Liver (tissue), 9 donors: ENCODE measurements around the gene DPEP2. TPM values are rescaled to one million over a fixed set of nuclear protein-coding genes. Genes with fewer than 3 reads are reported as not detected.

Source experiments
- DNase-seq: peaks from one replicate; pipeline ENCODE4 v3.0.0-alpha.2; 2017; ENCODE audit warnings: low spot score
- H3K27ac ChIP-seq, 2 donors: one replicate each; pipeline ENCODE4 v1.7.0; 2013; ENCODE audit warnings: inconsistent platforms in 2 of 2, low read length in 2 of 2, control low read depth in 1 of 2, low read depth in 1 of 2, mild to moderate bottlenecking in 1 of 2
- H3K27me3 ChIP-seq, 4 donors: one replicate each; pipeline versions ENCODE4 v1.6.1 to v1.7.0; 2013; ENCODE audit warnings: low read length in 3 of 4, inconsistent platforms in 1 of 4, mild to moderate bottlenecking in 1 of 4, moderate library complexity in 1 of 4; ENCODE audit not compliant: control insufficient read depth in 4 of 4, insufficient read depth in 4 of 4
- H3K36me3 ChIP-seq, 4 donors: one replicate each; pipeline versions ENCODE4 v1.6.1 to v1.7.0; 2013; ENCODE audit warnings: low read length in 3 of 4, mild to moderate bottlenecking in 3 of 4, low read depth in 1 of 4, moderate library complexity in 1 of 4; ENCODE audit not compliant: control insufficient read depth in 4 of 4, insufficient read depth in 3 of 4
- H3K4me1 ChIP-seq, 4 donors: one replicate each; pipeline versions ENCODE4 v1.6.1 to v1.7.0; 2013; ENCODE audit warnings: low read length in 3 of 4, mild to moderate bottlenecking in 3 of 4, moderate library complexity in 1 of 4; ENCODE audit not compliant: control insufficient read depth in 4 of 4, insufficient read depth in 4 of 4
- H3K4me3 ChIP-seq, 3 donors: one replicate each; pipeline versions ENCODE4 v1.6.1 to v1.7.0; 2013; ENCODE audit warnings: low read length in 3 of 3, control low read depth in 1 of 3, low read depth in 1 of 3, mild to moderate bottlenecking in 1 of 3
- H3K9ac ChIP-seq, 2 donors: one replicate each; pipeline ENCODE4 v1.7.0; 2013; ENCODE audit warnings: low read length in 2 of 2, mild to moderate bottlenecking in 2 of 2, moderate library complexity in 2 of 2, control low read depth in 1 of 2, low read depth in 1 of 2
- H3K9me3 ChIP-seq, 4 donors: one replicate each; pipeline versions ENCODE4 v1.6.1 to v1.7.0; 2013; ENCODE audit warnings: low read length in 3 of 4; ENCODE audit not compliant: control insufficient read depth in 4 of 4
- ATF3 ChIP-seq: IDR thresholded peaks from 2 replicates; pipeline ENCODE4 v1.6.1; 2016; ENCODE audit warnings: antibody characterized with exemption
- CTCF ChIP-seq: fragments of 150-350 bp; IDR thresholded peaks from 2 replicates; pipeline ENCODE4 v1.5.1; 2017; ENCODE audit warnings: improper control_type of control experiment, low read depth, low read length; ENCODE audit not compliant: missing input control
- FOXA1 ChIP-seq: IDR thresholded peaks from 2 replicates; pipeline ENCODE4 v1.6.1; 2016; ENCODE audit warnings: antibody characterized with exemption
- FOXA2 ChIP-seq: IDR thresholded peaks from 2 replicates; pipeline ENCODE4 v1.6.1; 2016; ENCODE audit warnings: antibody characterized with exemption
- JUND ChIP-seq, 2 donors: IDR thresholded peaks; 2 replicates each; pipeline ENCODE4 v1.6.1; 2016; ENCODE audit warnings: antibody characterized with exemption in 2 of 2
- MAX ChIP-seq: IDR thresholded peaks from 2 replicates; pipeline ENCODE4 v1.6.1; 2016; ENCODE audit warnings: antibody characterized with exemption
- NR2F2 ChIP-seq: IDR thresholded peaks from 2 replicates; pipeline ENCODE4 v1.6.1; 2016; ENCODE audit warnings: antibody characterized with exemption
- RAD21 ChIP-seq, 2 donors: IDR thresholded peaks; 2 replicates each; pipeline ENCODE4 v1.6.1; 2016; ENCODE audit warnings: antibody characterized with exemption in 2 of 2, mild to moderate bottlenecking in 2 of 2
- REST ChIP-seq: IDR thresholded peaks from 2 replicates; pipeline ENCODE4 v1.6.1; 2016; ENCODE audit warnings: antibody characterized with exemption, mild to moderate bottlenecking
- RXRA ChIP-seq, 2 donors: IDR thresholded peaks; 2 replicates each; pipeline ENCODE4 v1.6.1; 2017 to 2018; ENCODE audit warnings: antibody characterized with exemption in 2 of 2, mild to moderate bottlenecking in 1 of 2
- SP1 ChIP-seq: IDR thresholded peaks from 2 replicates; pipeline ENCODE4 v1.6.1; 2018; ENCODE audit warnings: antibody characterized with exemption, mild to moderate bottlenecking
- TAF1 ChIP-seq: conservative IDR thresholded peaks from 2 replicates; pipeline ENCODE4 v1.6.1; 2016; ENCODE audit warnings: antibody characterized with exemption, mild to moderate bottlenecking
- YY1 ChIP-seq: IDR thresholded peaks from 2 replicates; pipeline ENCODE4 v1.6.1; 2016; ENCODE audit warnings: antibody characterized with exemption, mild to moderate bottlenecking
- ZBTB33 ChIP-seq: IDR thresholded peaks from 2 replicates; pipeline ENCODE4 v1.6.1; 2016; ENCODE audit warnings: antibody characterized with exemption
- WGBS: extraction: QIAGEN DNeasy Blood & Tissue Kit; methylation state at CpG from one replicate; pipeline ENCODE4 v1.1.7; 2013; 5-methylcytosine and 5-hydroxymethylcytosine counted together
- polyA plus RNA-seq, 2 donors: library from polyadenylated mRNA; stranded (reverse) in 1 of 2; unstranded in 1 of 2; fragments of 200-250 nt in 1 of 2; fragments of >200 nt in 1 of 2; fragmentation: Nextera tagmentation in 1 of 2; extraction: Ambion mirVana in 1 of 2; gene quantifications; one replicate each; pipeline versions ENCODE4 v1.2.1 to v1.2.3, GENCODE V29; 2013 to 2015
- total RNA-seq, 2 donors: library from RNA; depleted of rRNA; stranded (reverse); fragments of >200 nt; gene quantifications; one replicate each; pipeline ENCODE4 v1.2.3, GENCODE V29; 2014
- donor health status: healthy.
- donor health status: healthy.
- donor health status: healthy.
- donor health status: healthy.
- donor health status: healthy.

The DPEP2 gene
- total and polyA plus RNA-seq, 4 donors = 1.4 to 2.4 (median 1.9) TPM

DNA sequence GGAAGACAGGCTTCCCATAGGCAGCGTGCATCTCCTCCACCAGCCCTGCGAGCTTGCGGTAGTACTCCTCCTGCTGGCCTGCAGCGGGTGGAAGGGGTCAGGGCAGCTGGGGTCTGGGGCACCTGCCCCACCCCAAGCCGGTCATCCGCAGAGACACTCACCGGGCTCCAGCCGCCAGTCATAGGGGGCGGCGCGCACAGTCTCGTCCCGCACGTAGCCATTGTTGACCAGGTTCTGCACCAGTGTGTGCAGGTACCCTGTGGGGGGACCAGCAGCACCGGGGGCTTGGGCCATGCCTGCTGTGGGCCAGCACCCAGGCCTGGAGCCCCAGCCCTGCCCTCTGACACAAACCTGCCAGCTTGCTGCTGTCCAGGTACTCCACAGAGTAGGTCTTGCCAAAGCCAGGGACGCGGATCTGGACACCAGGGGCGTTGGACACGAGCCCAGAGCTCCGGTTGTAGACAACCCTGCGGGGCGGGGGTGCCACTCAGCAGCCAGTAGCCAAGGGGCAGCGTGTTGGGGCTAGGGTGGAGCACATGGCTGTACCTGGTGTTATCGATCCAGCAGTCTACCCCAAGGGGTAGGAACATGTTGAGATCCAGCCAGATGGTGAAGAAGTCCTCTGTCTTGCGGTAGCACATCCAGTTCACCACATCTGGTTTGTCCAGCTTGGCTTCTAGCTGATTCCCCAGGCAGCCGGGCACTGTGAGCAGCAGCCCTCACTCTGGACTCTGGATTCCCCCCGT, 56.6 kb downstream of the DPEP2 start:
- H3K9ac ChIP-seq = no peak overlapping the region
- H3K27ac ChIP-seq = peak overlapping the region; percentile 71 to 85
- peaks cover 9 to 55% (median 36%) of the 10 kb centered on the region in 4 donors for H3K4me1 ChIP-seq
- no peaks in the 10 kb centered on the region for H3K27me3 ChIP-seq
- TF ChIP-seq CTCF (no peak), RAD21 (IDR thresholded peaks at IDR 0.05) (peak in 1 of 2 donors; percentile 26), FOXA1 (no peak), NR2F2 (no peak), ZBTB33 (no peak), MAX (no peak), REST (peak; percentile 84), YY1 (no peak), ATF3 (no peak), SP1 (no peak), TAF1 (no peak)
- H3K36me3 ChIP-seq = peaks cover 10 to 29% (median 15%) of the 10 kb centered on the region in 4 donors
- no peaks in the 10 kb centered on the region for H3K9me3 ChIP-seq
- DNase-seq = no peak
- WGBS = 49% methylated on average over 27 of the region's 27 CpGs
- H3K4me3 ChIP-seq = peak overlapping the region; percentile 29 to 72 (median 59)

- peak; percentile 52 for DNase-seq
- no peak overlapping the region for H3K9ac ChIP-seq
- no peaks in the 10 kb centered on the region for H3K27me3 ChIP-seq
- peak overlapping the region in 1 of 3 donors; percentile 59 for H3K4me3 ChIP-seq
- WGBS = 73% methylated on average over 6 of the region's 6 CpGs
- H3K4me1 ChIP-seq = peaks cover 13 to 59% (median 39%) of the 10 kb centered on the region in 4 donors
- peaks cover 10 to 24% (median 13%) of the 10 kb centered on the region in 4 donors for H3K36me3 ChIP-seq
- no peaks in the 10 kb centered on the region for H3K9me3 ChIP-seq
- peak overlapping the region in 1 of 2 donors; percentile 85 for H3K27ac ChIP-seq
- TF ChIP-seq REST (no peak), JUND (IDR thresholded peaks at IDR 0.05) (no peak), ATF3 (no peak), ZBTB33 (no peak), FOXA1 (no peak), RXRA (IDR thresholded peaks at IDR 0.05) (peak; percentile 86 to 98), CTCF (peak; percentile 58), FOXA2 (no peak)
Measured at GRCh38 chr16:67942200-67942509, 57.1 kb downstream of the DPEP2 start.
